ENCODE data around the gene MYOD1.

DNA sequence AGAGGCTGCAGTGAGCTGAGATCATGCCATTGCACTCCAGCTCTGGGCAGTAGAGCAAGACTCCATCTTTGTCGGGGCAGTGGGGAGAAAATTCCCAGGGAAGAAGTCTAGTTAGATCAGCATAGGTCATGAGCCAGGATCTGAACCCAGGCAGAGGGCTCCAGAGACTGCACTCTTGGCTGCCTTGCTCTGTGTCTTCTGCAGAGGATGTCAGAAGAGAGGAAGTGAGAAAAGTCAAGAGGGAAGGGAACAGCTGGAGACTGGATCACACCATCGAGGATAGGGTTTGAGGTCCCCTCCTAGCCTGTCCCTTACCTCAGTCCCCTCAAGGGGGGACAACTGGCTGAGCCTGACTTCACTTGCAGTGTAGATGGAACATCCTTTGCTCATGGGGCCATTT, 5.8 kb downstream of the MYOD1 start:
- TF ChIP-seq CTCF (conservative IDR thresholded peaks at IDR 0.05; ENCODE audit: low read depth, low read length) (no peak), RAD21 (IDR thresholded peaks at IDR 0.05; ENCODE audit: low read length) (no peak), POLR2A (IDR thresholded peaks at IDR 0.05; ENCODE audit: low read depth, low read length) (no peak), FOS (IDR thresholded peaks at IDR 0.05; ENCODE audit: low read depth, low read length) (no peak), MXI1 (IDR thresholded peaks at IDR 0.05; ENCODE audit: borderline replicate concordance, low read depth, low read length) (no peak), RFX5 (IDR thresholded peaks at IDR 0.05; ENCODE audit: low read depth, low read length) (no peak)
